Prostate gland (tissue), 2 donors: ENCODE measurements around the gene SF3B3.

Experiments
- POLR2A ChIP-seq: fragments of 450-650 bp; IDR thresholded peaks from one replicate; pipeline ENCODE4 v1.6.1; 2016; ENCODE audit warnings: antibody characterized with exemption, mild to moderate bottlenecking
- POLR2AphosphoS5 ChIP-seq: sonication (generic); formaldehyde crosslinking; IDR thresholded peaks from one replicate; pipeline ENCODE4 v1.6.1; 2017; ENCODE audit warnings: antibody characterized with exemption
- TF ChIP-seq, protein P1 (sequence below), 4 experiments: fragments of 200-600 bp in 2 of 4; fragments of 450-650 bp in 2 of 4; sonication (generic) in 2 of 4; IDR thresholded peaks; 1 replicate in 3 of 4; 2 replicates in 1 of 4; pipeline ENCODE4 v1.5.1; 2016 to 2019; ENCODE audit warnings: antibody characterized with exemption in 4 of 4, mild to moderate bottlenecking in 2 of 4, moderate library complexity in 2 of 4

DNA sequence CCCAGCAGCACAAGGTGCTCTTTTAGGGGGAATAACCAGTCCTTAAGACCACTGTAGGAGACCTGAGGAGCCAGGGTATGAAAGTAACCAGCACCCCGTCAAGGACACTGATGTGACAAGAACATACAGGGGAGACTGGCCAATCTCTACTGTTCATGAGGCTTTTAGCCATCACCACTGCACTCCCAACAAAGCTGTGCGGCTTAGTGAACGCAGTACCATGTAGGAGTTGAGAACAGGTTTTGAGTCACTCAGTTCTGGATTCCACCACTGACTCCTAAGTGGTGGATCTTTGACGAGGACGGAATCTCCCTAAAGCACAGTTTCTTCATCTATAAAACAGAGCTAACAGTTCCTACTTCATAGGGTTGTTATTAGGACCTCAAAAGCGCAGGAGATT is 27.1 kb upstream of the SF3B3 start:
- no peak for TF ChIP-seq POLR2A
- TF ChIP-seq, protein P1, sequence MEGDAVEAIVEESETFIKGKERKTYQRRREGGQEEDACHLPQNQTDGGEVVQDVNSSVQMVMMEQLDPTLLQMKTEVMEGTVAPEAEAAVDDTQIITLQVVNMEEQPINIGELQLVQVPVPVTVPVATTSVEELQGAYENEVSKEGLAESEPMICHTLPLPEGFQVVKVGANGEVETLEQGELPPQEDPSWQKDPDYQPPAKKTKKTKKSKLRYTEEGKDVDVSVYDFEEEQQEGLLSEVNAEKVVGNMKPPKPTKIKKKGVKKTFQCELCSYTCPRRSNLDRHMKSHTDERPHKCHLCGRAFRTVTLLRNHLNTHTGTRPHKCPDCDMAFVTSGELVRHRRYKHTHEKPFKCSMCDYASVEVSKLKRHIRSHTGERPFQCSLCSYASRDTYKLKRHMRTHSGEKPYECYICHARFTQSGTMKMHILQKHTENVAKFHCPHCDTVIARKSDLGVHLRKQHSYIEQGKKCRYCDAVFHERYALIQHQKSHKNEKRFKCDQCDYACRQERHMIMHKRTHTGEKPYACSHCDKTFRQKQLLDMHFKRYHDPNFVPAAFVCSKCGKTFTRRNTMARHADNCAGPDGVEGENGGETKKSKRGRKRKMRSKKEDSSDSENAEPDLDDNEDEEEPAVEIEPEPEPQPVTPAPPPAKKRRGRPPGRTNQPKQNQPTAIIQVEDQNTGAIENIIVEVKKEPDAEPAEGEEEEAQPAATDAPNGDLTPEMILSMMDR (IDR thresholded peaks at IDR 0.05), result no peak
- TF ChIP-seq POLR2AphosphoS5, result no peak
